RKO (cell line): Measurements from ENCODE around the gene EMX1.

ENCODE experiments used
- DNase-seq: peaks from one replicate; pipeline ENCODE4 v3.0.0-alpha.2; 2016; ENCODE audit warnings: low spot score

The EMX1 gene

GRCh38 chr2:72917138-72917876 is at the start of gene EMX1:
Gene EMX1 (plus strand): TSS chr2:72917519. CDS start chr2:72917853, 334 bp downstream.
- DNase-seq, result no peak

- DNase-seq, result no peak
Measured at GRCh38 chr2:72871060-72871459, 46.3 kb upstream of the EMX1 start.

- no peak for DNase-seq
Measured at GRCh38 chr2:72871880-72872279, 45.4 kb upstream of the EMX1 start.

GRCh38 chr2:72883356-72883962 is 33.9 kb upstream of the EMX1 start:
- DNase-seq, result peak; percentile 57

DNA sequence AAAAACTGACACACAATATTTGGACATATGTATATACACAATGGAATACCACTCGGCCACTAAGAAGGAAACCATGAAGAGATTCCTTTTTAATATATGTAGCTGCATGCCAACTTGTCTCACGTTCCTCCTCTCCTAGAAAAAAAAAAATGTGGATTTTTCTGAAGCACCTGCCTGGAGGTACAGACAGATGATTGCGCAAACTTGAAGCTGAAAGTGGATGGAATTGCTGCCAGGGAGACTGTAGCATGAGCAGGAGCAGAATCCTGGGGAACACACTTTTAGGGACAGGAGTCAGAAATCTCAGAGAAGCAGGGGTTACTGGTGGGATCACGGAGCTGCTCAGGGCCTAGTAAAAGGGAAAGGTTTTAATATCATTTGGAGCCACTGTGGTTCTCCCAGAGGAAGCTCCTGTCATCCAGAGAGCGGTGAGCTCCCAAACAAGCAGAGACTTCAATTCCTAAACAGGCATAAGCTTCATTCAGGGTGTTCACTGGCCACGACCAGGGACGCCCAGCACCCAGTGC is 30.8 kb upstream of the EMX1 start:
- DNase-seq, result no peak

- DNase-seq, result peak; percentile 78
Measured at GRCh38 chr2:72887032-72887739, 30.1 kb upstream of the EMX1 start, which contains the start of gene SPR. Gene SPR (plus strand): TSS chr2:72887408. CDS start chr2:72887433, 25 bp downstream.

- DNase-seq, result peak; percentile 93
Measured at GRCh38 chr2:72887740-72888437, 29.4 kb upstream of the EMX1 start.

- DNase-seq, result no peak
Measured at GRCh38 chr2:72888438-72889202, 28.7 kb upstream of the EMX1 start.

DNA sequence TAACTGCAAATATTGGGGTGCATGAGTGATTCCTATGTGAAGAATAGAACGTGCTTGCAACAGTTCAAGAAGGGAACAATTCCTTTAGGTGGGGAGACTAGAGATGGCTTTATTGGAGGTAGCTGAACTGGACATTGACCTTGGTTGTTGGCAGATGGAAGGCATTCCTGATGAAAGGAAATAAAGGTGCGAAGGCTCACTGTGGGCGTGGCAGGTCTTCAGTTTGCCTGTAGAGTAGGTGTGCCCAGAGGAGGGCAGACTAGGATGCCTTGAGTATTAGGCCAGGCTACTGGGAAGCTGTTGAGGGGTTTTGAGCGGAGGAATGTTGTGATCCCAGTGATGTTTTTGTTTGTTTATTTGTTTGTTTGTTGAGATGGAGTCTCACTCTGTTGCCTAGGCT is 27.3 kb upstream of the EMX1 start:
- DNase-seq, result no peak

DNA sequence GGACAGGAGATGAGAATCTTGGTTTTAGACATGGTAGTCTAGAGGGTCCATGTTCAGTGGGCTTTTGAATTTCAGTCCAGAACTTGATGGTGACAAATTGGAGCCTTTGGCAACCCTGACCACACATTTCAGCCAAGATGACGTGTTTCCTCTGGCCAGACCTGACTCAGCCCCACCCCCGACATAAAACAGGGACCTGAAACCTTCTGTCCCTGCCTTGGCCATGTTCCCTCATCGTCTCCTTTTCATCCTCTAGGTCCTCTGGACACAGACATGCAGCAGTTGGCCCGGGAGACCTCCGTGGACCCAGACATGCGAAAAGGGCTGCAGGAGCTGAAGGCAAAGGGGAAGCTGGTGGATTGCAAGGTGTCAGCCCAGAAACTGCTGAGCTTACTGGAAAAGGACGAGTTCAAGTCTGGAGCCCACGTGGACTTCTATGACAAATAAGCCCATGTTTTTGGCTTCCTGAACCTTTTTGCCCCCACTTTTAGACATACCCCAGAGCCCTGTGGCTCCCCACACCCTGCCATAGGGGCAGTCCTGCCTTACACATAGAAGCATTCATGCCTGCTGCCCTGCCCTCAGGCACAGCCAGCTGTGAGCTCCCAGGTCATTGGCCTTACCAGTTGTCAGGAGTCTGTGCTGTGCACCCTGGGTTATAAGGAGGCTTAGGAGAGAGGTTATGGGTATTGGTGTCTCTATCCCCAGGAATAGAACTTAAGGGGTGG is 26.1 kb upstream of the EMX1 start:
- no peak for DNase-seq

GRCh38 chr2:72892506-72893173 is 24.7 kb upstream of the EMX1 start:
- DNase-seq, result peak; percentile 83

DNA sequence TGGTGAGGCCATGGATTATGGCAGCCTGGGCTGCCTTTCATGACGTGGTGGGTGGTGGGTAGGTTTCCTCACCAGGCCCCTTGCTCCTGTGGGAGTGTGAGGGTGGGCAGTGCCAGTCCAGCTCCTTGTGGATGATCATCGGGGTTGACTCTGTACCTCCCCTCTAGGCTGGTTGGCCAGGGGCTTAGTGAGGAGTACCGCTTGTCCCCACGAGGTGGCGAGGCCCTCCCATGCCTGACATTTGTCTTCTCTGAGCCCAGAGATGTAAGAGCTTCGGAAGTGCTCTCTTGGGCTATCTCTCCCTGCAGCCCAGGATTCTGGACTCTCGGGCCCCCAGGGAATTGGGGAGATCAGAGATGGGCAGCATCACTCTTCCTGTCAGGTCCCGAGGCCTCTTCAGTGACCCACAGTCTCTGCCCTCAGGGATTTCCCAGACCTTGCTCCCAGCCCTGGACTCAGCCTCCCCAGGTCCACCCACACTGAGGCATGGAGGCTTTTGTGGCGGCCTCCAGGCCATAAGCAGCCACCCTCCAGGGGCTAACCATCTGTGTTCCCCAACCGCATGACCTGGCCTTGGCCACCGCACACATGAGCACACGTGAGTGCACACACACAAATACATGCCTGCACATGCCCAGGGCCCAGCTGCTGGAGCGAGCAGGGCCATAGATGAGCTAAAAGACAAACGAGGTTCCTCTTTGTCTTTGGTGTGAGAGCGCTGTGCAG is 23.6 kb upstream of the EMX1 start:
- peak; percentile 49 for DNase-seq

GRCh38 chr2:72894514-72894913 is 22.8 kb upstream of the EMX1 start:
- DNase-seq, result no peak

DNA sequence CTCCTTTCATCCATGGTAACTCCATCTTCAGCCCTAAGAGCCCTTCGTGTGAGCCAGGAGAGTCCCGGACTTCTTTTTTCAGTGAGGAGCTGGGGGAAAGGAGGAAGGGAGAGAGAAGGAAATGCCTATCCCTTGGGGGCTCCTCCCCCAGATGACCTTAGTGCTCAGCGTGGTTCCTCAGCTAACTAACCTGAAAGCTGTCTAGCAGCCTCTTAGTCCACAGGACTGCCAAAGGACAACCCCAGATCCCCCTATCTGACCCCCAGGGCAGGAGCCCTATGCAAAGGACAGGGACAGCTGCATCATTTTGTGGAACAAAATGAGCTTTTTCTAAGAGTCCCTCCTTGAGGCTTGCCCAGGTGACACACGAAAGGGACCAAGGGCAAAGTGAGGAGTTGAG is 22.2 kb upstream of the EMX1 start:
- DNase-seq, result no peak

DNA sequence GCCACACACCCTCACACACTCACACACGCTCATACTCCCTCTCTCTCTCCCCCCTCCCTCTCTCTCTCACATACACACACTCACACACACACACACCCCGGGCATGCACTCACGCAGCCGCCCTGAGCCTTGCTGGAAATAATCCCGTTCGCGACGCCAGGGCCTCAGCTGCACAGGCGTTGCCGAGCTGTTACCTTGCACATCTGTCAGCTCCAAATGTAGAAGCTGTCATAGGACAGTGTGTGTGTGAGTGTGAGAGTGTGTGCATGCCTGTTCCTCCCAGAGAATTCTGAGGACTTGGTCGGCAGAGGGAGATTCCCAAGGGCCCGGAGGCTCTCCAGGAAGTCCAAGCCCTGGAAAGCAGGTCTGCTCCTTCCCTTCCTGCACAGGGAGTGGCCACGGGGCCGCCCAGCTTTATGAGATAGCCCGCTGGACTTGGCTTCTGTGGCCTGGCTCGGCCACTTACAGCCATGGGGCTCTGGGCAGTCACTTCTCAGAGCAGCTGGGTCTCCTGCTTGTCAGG is 21.5 kb upstream of the EMX1 start:
- no peak for DNase-seq

- no peak for DNase-seq
Measured at GRCh38 chr2:72896446-72896845, 20.9 kb upstream of the EMX1 start.

- DNase-seq, result no peak
Measured at GRCh38 chr2:72897785-72898584, 19.3 kb upstream of the EMX1 start.

DNA sequence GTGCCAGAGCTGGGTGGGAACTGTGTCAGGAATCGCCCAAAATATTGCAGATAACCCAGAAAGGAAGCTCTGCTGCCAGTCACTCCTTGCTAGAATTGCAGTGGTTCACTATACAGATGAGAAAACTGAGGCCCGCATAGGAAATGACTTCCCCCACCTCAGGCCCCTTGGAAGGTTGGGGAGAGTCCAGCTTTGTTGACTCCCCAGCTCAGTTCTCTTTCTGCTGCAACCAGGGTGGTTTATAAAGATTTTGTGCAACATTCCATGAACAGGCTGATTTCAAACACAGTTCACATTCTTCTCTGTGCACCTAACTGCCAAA is 18.8 kb upstream of the EMX1 start:
- no peak for DNase-seq
